SK-N-SH (cell line): ENCODE measurements around the gene OXER1.

Source experiments
- ELF1 ChIP-seq: IDR thresholded peaks from 2 replicates; pipeline ENCODE4 v1.4.0; 2012
- EP300 ChIP-seq, 2 experiments: IDR thresholded peaks; 2 replicates each; pipeline versions ENCODE4 v1.4.0 to v1.6.1; 2012; ENCODE audit warnings: borderline replicate concordance in 1 of 2, low read depth in 1 of 2, low read length in 1 of 2
- FOXJ3 ChIP-seq: sonication (generic); formaldehyde crosslinking; IDR thresholded peaks from 2 replicates; pipeline ENCODE4 v1.5.1; 2020; ENCODE audit warnings: mild to moderate bottlenecking, missing genetic modification reagents
- JUND ChIP-seq: IDR thresholded peaks from 2 replicates; pipeline ENCODE4 v1.4.0; 2012
- PBX3 ChIP-seq: IDR thresholded peaks from 2 replicates; pipeline ENCODE4; 2012
- POLR2AphosphoS5 ChIP-seq: IDR thresholded peaks from 2 replicates; pipeline ENCODE4 v1.6.1; 2012; ENCODE audit warnings: low read depth, low read length
- RXRA ChIP-seq: IDR thresholded peaks from 2 replicates; pipeline ENCODE4 v1.4.0; 2012; ENCODE audit warnings: low read depth, mild to moderate bottlenecking, borderline replicate concordance
- TAF1 ChIP-seq: IDR thresholded peaks from 2 replicates; pipeline ENCODE4 v1.6.1; 2012; ENCODE audit warnings: low read depth, mild to moderate bottlenecking, low read length, moderate library complexity, borderline replicate concordance
- TCF12 ChIP-seq: IDR thresholded peaks from 2 replicates; pipeline ENCODE4 v1.4.0; 2012
- TEAD4 ChIP-seq: IDR thresholded peaks from 2 replicates; pipeline ENCODE4 v1.4.0; 2012; ENCODE audit warnings: mild to moderate bottlenecking, borderline replicate concordance; ENCODE audit not compliant: insufficient read depth
- TF ChIP-seq, protein P1 (sequence below): fragments of 200-600 bp; sonication (generic); IDR thresholded peaks from 2 replicates; pipeline ENCODE4 v1.6.1; 2017; ENCODE audit warnings: antibody characterized with exemption, mild to moderate bottlenecking, moderate library complexity
- TF ChIP-seq, protein P2 (sequence below): IDR thresholded peaks from 2 replicates; pipeline ENCODE4 v1.4.0; 2012; ENCODE audit warnings: low read depth, borderline replicate concordance

DNA sequence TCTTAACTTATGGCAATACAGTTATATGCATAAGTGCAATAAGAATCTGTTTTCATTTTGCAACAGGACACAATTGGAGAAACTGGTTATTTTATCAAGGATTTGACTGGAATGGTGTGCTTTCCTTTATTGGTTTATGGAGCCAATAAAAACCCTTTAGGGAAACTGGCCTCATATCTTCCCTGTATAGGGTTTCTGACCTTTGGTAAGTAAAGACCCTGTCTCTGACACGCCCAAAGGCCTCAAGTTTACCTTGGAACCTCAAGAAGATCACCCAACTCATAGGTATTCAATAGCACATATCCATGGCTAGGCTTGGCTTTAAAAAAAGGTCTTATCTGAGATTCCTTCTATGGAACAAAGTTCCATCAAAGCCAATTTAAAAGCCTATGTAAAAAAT lies 17.2 kb upstream of the OXER1 start:
- TF ChIP-seq, protein P1, sequence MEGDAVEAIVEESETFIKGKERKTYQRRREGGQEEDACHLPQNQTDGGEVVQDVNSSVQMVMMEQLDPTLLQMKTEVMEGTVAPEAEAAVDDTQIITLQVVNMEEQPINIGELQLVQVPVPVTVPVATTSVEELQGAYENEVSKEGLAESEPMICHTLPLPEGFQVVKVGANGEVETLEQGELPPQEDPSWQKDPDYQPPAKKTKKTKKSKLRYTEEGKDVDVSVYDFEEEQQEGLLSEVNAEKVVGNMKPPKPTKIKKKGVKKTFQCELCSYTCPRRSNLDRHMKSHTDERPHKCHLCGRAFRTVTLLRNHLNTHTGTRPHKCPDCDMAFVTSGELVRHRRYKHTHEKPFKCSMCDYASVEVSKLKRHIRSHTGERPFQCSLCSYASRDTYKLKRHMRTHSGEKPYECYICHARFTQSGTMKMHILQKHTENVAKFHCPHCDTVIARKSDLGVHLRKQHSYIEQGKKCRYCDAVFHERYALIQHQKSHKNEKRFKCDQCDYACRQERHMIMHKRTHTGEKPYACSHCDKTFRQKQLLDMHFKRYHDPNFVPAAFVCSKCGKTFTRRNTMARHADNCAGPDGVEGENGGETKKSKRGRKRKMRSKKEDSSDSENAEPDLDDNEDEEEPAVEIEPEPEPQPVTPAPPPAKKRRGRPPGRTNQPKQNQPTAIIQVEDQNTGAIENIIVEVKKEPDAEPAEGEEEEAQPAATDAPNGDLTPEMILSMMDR = no peak
- no peak for TF ChIP-seq TAF1
- no peak for TF ChIP-seq POLR2AphosphoS5
- no peak for TF ChIP-seq PBX3
- no peak for TF ChIP-seq JUND
- TF ChIP-seq TEAD4 = no peak
- no peak for TF ChIP-seq FOXJ3 (CRISPR knock-in tag)
- TF ChIP-seq, protein P2, sequence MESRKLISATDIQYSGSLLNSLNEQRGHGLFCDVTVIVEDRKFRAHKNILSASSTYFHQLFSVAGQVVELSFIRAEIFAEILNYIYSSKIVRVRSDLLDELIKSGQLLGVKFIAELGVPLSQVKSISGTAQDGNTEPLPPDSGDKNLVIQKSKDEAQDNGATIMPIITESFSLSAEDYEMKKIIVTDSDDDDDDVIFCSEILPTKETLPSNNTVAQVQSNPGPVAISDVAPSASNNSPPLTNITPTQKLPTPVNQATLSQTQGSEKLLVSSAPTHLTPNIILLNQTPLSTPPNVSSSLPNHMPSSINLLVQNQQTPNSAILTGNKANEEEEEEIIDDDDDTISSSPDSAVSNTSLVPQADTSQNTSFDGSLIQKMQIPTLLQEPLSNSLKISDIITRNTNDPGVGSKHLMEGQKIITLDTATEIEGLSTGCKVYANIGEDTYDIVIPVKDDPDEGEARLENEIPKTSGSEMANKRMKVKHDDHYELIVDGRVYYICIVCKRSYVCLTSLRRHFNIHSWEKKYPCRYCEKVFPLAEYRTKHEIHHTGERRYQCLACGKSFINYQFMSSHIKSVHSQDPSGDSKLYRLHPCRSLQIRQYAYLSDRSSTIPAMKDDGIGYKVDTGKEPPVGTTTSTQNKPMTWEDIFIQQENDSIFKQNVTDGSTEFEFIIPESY = no peak
- TF ChIP-seq ELF1 = no peak
- TF ChIP-seq EP300 (IDR thresholded peaks at IDR 0.05; ENCODE audit: borderline replicate concordance in 1 of 2, low read depth in 1 of 2, low read length in 1 of 2) = no peak
- TF ChIP-seq RXRA = no peak
- no peak for TF ChIP-seq TCF12
